ENCODE results near the gene SIRPA. TPM values are rescaled to one million over a fixed set of nuclear protein-coding genes. Genes with fewer than 3 reads are reported as not detected.

The SIRPA gene
- total and polyA plus RNA-seq, 5 donors from 2014 or later, result not detected

GRCh38 chr20:1951436-1952115 is 56.4 kb downstream of the SIRPA start:
- no peak for DNase-seq
- peaks cover 22% of the 10 kb centered on the region for H3K27me3 Mint-ChIP-seq

GRCh38 chr20:1952737-1953530 is 57.7 kb downstream of the SIRPA start:
- Mint-ChIP-seq H3K9me3 (peaks cover 0 to 2% (median 0%) of the 10 kb centered on the region in 7 donors), H3K4me3 (no peak overlapping the region), H3K27ac (no peak overlapping the region), H3K36me3 (no peaks in the 10 kb centered on the region), H3K4me1 (no peaks in the 10 kb centered on the region), H3K27me3 (peaks cover 12% of the 10 kb centered on the region)
- Histone ChIP-seq H3K4me3 (ENCODE audit: low read depth, low read length) (no peak overlapping the region), H3K9me3 (ENCODE audit: control insufficient read depth in 2 of 2, low read length in 2 of 2) (no peaks in the 10 kb centered on the region), H3K27ac (ENCODE audit: insufficient read depth, low read length, poor library complexity, severe bottlenecking) (no peak overlapping the region), H3K36me3 (ENCODE audit: control insufficient read depth, insufficient read depth, low read length) (no peaks in the 10 kb centered on the region), H3K4me1 (ENCODE audit: control insufficient read depth, insufficient read depth, low read length, poor library complexity, severe bottlenecking) (no peaks in the 10 kb centered on the region), H3K27me3 (ENCODE audit: control insufficient read depth, insufficient read depth, low read length) (peaks cover 4% of the 10 kb centered on the region)
- no peak for ATAC-seq (ENCODE audit: low read depth in 2 of 2)
- DNase-seq, result no peak

More at GRCh38 chr20:1951436-1952115, 56.4 kb downstream of the SIRPA start:
- no peak overlapping the region for H3K27ac ChIP-seq (ENCODE audit: insufficient read depth, low read length, poor library complexity, severe bottlenecking)
- no peak overlapping the region for H3K4me3 ChIP-seq (ENCODE audit: low read depth, low read length)
- no peak overlapping the region for H3K4me3 Mint-ChIP-seq
- H3K9me3 Mint-ChIP-seq, result peaks cover 0 to 2% (median 0%) of the 10 kb centered on the region in 7 donors
- no peaks in the 10 kb centered on the region for H3K36me3 ChIP-seq (ENCODE audit: control insufficient read depth, insufficient read depth, low read length)
- H3K9me3 ChIP-seq (ENCODE audit: control insufficient read depth in 2 of 2, low read length in 2 of 2), result no peaks in the 10 kb centered on the region
- peaks cover 4% of the 10 kb centered on the region for H3K27me3 ChIP-seq (ENCODE audit: control insufficient read depth, insufficient read depth, low read length)
- no peak overlapping the region for H3K27ac Mint-ChIP-seq
- no peaks in the 10 kb centered on the region for H3K36me3 Mint-ChIP-seq
- no peaks in the 10 kb centered on the region for H3K4me1 Mint-ChIP-seq
- H3K4me1 ChIP-seq (ENCODE audit: control insufficient read depth, insufficient read depth, low read length, poor library complexity, severe bottlenecking), result no peaks in the 10 kb centered on the region
- no peak for ATAC-seq (ENCODE audit: low read depth in 2 of 2)

GRCh38 chr20:1953621-1954020 is 58.4 kb downstream of the SIRPA start:
- DNase-seq (no peak), ATAC-seq (ENCODE audit: low read depth in 2 of 2) (no peak)
- H3K36me3 Mint-ChIP-seq, result no peaks in the 10 kb centered on the region
- H3K4me1 Mint-ChIP-seq, result no peaks in the 10 kb centered on the region
- H3K27ac Mint-ChIP-seq, result no peak overlapping the region
- Histone ChIP-seq H3K36me3 (ENCODE audit: control insufficient read depth, insufficient read depth, low read length) (no peaks in the 10 kb centered on the region), H3K27me3 (ENCODE audit: control insufficient read depth, insufficient read depth, low read length) (peaks cover 4% of the 10 kb centered on the region), H3K4me3 (ENCODE audit: low read depth, low read length) (no peak overlapping the region), H3K27ac (ENCODE audit: insufficient read depth, low read length, poor library complexity, severe bottlenecking) (no peak overlapping the region), H3K4me1 (ENCODE audit: control insufficient read depth, insufficient read depth, low read length, poor library complexity, severe bottlenecking) (no peaks in the 10 kb centered on the region), H3K9me3 (ENCODE audit: control insufficient read depth in 2 of 2, low read length in 2 of 2) (no peaks in the 10 kb centered on the region)
- peaks cover 0 to 2% (median 0%) of the 10 kb centered on the region in 7 donors for H3K9me3 Mint-ChIP-seq
- peaks cover 12% of the 10 kb centered on the region for H3K27me3 Mint-ChIP-seq
- no peak overlapping the region for H3K4me3 Mint-ChIP-seq

GRCh38 chr20:1955217-1955616 is 60.0 kb downstream of the SIRPA start:
- Histone ChIP-seq H3K27ac (ENCODE audit: insufficient read depth, low read length, poor library complexity, severe bottlenecking) (no peak overlapping the region), H3K4me3 (ENCODE audit: low read depth, low read length) (no peak overlapping the region), H3K27me3 (ENCODE audit: control insufficient read depth, insufficient read depth, low read length) (peaks cover 4% of the 10 kb centered on the region), H3K9me3 (ENCODE audit: control insufficient read depth in 2 of 2, low read length in 2 of 2) (no peaks in the 10 kb centered on the region), H3K36me3 (ENCODE audit: control insufficient read depth, insufficient read depth, low read length) (no peaks in the 10 kb centered on the region), H3K4me1 (ENCODE audit: control insufficient read depth, insufficient read depth, low read length, poor library complexity, severe bottlenecking) (no peaks in the 10 kb centered on the region)
- Mint-ChIP-seq H3K27ac (no peak overlapping the region), H3K36me3 (no peaks in the 10 kb centered on the region), H3K4me3 (no peak overlapping the region), H3K27me3 (peaks cover 5% of the 10 kb centered on the region), H3K9me3 (peaks cover 0 to 2% (median 0%) of the 10 kb centered on the region in 7 donors), H3K4me1 (no peaks in the 10 kb centered on the region)
- ATAC-seq (ENCODE audit: low read depth in 2 of 2) (no peak), DNase-seq (no peak)

GRCh38 chr20:1958426-1958825 is 63.2 kb downstream of the SIRPA start:
- H3K27me3 Mint-ChIP-seq, result peaks cover 5% of the 10 kb centered on the region
- no peak overlapping the region for H3K27ac Mint-ChIP-seq
- H3K4me3 Mint-ChIP-seq, result no peak overlapping the region
- Histone ChIP-seq H3K4me3 (ENCODE audit: low read depth, low read length) (no peak overlapping the region), H3K36me3 (ENCODE audit: control insufficient read depth, insufficient read depth, low read length) (no peaks in the 10 kb centered on the region), H3K27me3 (ENCODE audit: control insufficient read depth, insufficient read depth, low read length) (peaks cover 10% of the 10 kb centered on the region), H3K27ac (ENCODE audit: insufficient read depth, low read length, poor library complexity, severe bottlenecking) (no peak overlapping the region), H3K4me1 (ENCODE audit: control insufficient read depth, insufficient read depth, low read length, poor library complexity, severe bottlenecking) (no peaks in the 10 kb centered on the region), H3K9me3 (ENCODE audit: control insufficient read depth in 2 of 2, low read length in 2 of 2) (no peaks in the 10 kb centered on the region)
- ATAC-seq (ENCODE audit: low read depth in 2 of 2), result no peak
- DNase-seq, result no peak
- peaks cover 0 to 2% (median 0%) of the 10 kb centered on the region in 7 donors for H3K9me3 Mint-ChIP-seq
- peaks cover 0 to 6% (median 0%) of the 10 kb centered on the region in 4 donors for H3K4me1 Mint-ChIP-seq
- H3K36me3 Mint-ChIP-seq, result no peaks in the 10 kb centered on the region

- Mint-ChIP-seq H3K4me3 (no peak overlapping the region), H3K27ac (no peak overlapping the region), H3K9me3 (peaks cover 0 to 2% (median 0%) of the 10 kb centered on the region in 7 donors), H3K36me3 (no peaks in the 10 kb centered on the region), H3K4me1 (peaks cover 0 to 6% (median 0%) of the 10 kb centered on the region in 4 donors), H3K27me3 (peaks cover 10% of the 10 kb centered on the region)
- H3K36me3 ChIP-seq (ENCODE audit: control insufficient read depth, insufficient read depth, low read length), result no peaks in the 10 kb centered on the region
- no peak overlapping the region for H3K4me3 ChIP-seq (ENCODE audit: low read depth, low read length)
- no peak overlapping the region for H3K27ac ChIP-seq (ENCODE audit: insufficient read depth, low read length, poor library complexity, severe bottlenecking)
- H3K27me3 ChIP-seq (ENCODE audit: control insufficient read depth, insufficient read depth, low read length), result peaks cover 10% of the 10 kb centered on the region
- H3K4me1 ChIP-seq (ENCODE audit: control insufficient read depth, insufficient read depth, low read length, poor library complexity, severe bottlenecking), result no peaks in the 10 kb centered on the region
- no peaks in the 10 kb centered on the region for H3K9me3 ChIP-seq (ENCODE audit: control insufficient read depth in 2 of 2, low read length in 2 of 2)
- no peak for ATAC-seq (ENCODE audit: low read depth in 2 of 2)
- DNase-seq, result no peak
These were observed 63.9 kb downstream of the SIRPA start for GRCh38 chr20:1959156-1959555.

- no peak overlapping the region for H3K4me3 Mint-ChIP-seq
- Histone ChIP-seq H3K27ac (ENCODE audit: insufficient read depth, low read length, poor library complexity, severe bottlenecking) (no peak overlapping the region), H3K9me3 (ENCODE audit: control insufficient read depth in 2 of 2, low read length in 2 of 2) (no peaks in the 10 kb centered on the region), H3K4me1 (ENCODE audit: control insufficient read depth, insufficient read depth, low read length, poor library complexity, severe bottlenecking) (peaks cover 6% of the 10 kb centered on the region), H3K27me3 (ENCODE audit: control insufficient read depth, insufficient read depth, low read length) (peaks cover 10% of the 10 kb centered on the region), H3K4me3 (ENCODE audit: low read depth, low read length) (no peak overlapping the region), H3K36me3 (ENCODE audit: control insufficient read depth, insufficient read depth, low read length) (no peaks in the 10 kb centered on the region)
- DNase-seq, result no peak
- H3K4me1 Mint-ChIP-seq, result peaks cover 0 to 12% (median 8%) of the 10 kb centered on the region in 4 donors
- peaks cover 14% of the 10 kb centered on the region for H3K27me3 Mint-ChIP-seq
- H3K9me3 Mint-ChIP-seq, result peaks cover 0 to 2% (median 0%) of the 10 kb centered on the region in 7 donors
- no peak overlapping the region for H3K27ac Mint-ChIP-seq
- H3K36me3 Mint-ChIP-seq, result no peaks in the 10 kb centered on the region
- no peak for ATAC-seq (ENCODE audit: low read depth in 2 of 2)
These were observed 66.2 kb downstream of the SIRPA start for GRCh38 chr20:1961374-1961773.

Measured in CD4-positive, CD25-positive, alpha-beta regulatory T cell (primary cell).